A549 (cell line): ENCODE results near the gene DOK5.

ENCODE experiments used
- CTCF ChIP-seq: fragments of >200 bp; sonication (Bioruptor Twin); formaldehyde crosslinking; IDR thresholded peaks from 3 replicates; pipeline ENCODE4 v1.5.1; 2016
- E2F6 ChIP-seq: IDR thresholded peaks from 2 replicates; pipeline ENCODE4 v1.6.1; 2012; ENCODE audit warnings: low read depth, borderline replicate concordance
- EHMT2 ChIP-seq: fragments of 200-600 bp; sonication (generic); IDR thresholded peaks from 2 replicates; pipeline ENCODE4 v1.6.1; 2016; ENCODE audit warnings: antibody characterized with exemption, low read depth, mild to moderate bottlenecking, moderate library complexity
- EP300 ChIP-seq, 2 experiments: fragments of >200 bp; sonication (Bioruptor Twin); formaldehyde crosslinking; IDR thresholded peaks; 2 replicates in 1 of 2; 3 replicates in 1 of 2; pipeline ENCODE4 v1.6.1; 2016 to 2017
- GATA3 ChIP-seq: IDR thresholded peaks from 2 replicates; pipeline ENCODE4 v1.6.1; 2012; ENCODE audit warnings: borderline replicate concordance
- NFE2L2 ChIP-seq: fragments of 150-350 bp; conservative IDR thresholded peaks from 2 replicates; pipeline ENCODE4 v1.6.1; 2014; ENCODE audit warnings: low read length
- POLR2A ChIP-seq: IDR thresholded peaks from 2 replicates; pipeline ENCODE4 v1.6.1; 2012; ENCODE audit warnings: mild to moderate bottlenecking, low read length
- REST ChIP-seq: fragments of 200-600 bp; sonication (generic); IDR thresholded peaks from 2 replicates; pipeline ENCODE4 v1.6.1; 2016; ENCODE audit warnings: antibody characterized with exemption, mild to moderate bottlenecking, moderate library complexity
- TP53 ChIP-seq: fragments of 250-450 bp; sonication (Bioruptor Pico); IDR thresholded peaks from 2 replicates; pipeline ENCODE4 v1.5.0; 2021; ENCODE audit warnings: mild to moderate bottlenecking, moderate library complexity

- TF ChIP-seq CTCF (no peak), GATA3 (no peak), POLR2A (no peak), REST (no peak), EP300 (IDR thresholded peaks at IDR 0.05) (no peak), EHMT2 (no peak), TP53 (CRISPR knock-in tag) (no peak), E2F6 (no peak), NFE2L2 (no peak)
Observed at GRCh38 chr20:54665812-54666211, 190.4 kb downstream of the DOK5 start.
